ENCODE measurements around the gene MYCBP2.

The MYCBP2 gene

GRCh38 chr13:77312311-77312710, 14.6 kb downstream of the MYCBP2 start:
- peaks cover 99% of the 10 kb centered on the region for H3K79me2 ChIP-seq (ENCODE audit: insufficient read depth, low read length)
- H3K9me2 ChIP-seq (replicated peaks; ENCODE audit: insufficient read depth, low read length), result no peaks in the 10 kb centered on the region
- no peak overlapping the region for H3K4me3 ChIP-seq (ENCODE audit: insufficient read depth, low read length, poor library complexity, severe bottlenecking)
- no peak overlapping the region for H2AFZ ChIP-seq (ENCODE audit: low read depth, low read length, severe bottlenecking)
- TF ChIP-seq EZH2phosphoT487 (conservative IDR thresholded peaks at IDR 0.05; ENCODE audit: low read length), result no peak
- TF ChIP-seq, protein P1, sequence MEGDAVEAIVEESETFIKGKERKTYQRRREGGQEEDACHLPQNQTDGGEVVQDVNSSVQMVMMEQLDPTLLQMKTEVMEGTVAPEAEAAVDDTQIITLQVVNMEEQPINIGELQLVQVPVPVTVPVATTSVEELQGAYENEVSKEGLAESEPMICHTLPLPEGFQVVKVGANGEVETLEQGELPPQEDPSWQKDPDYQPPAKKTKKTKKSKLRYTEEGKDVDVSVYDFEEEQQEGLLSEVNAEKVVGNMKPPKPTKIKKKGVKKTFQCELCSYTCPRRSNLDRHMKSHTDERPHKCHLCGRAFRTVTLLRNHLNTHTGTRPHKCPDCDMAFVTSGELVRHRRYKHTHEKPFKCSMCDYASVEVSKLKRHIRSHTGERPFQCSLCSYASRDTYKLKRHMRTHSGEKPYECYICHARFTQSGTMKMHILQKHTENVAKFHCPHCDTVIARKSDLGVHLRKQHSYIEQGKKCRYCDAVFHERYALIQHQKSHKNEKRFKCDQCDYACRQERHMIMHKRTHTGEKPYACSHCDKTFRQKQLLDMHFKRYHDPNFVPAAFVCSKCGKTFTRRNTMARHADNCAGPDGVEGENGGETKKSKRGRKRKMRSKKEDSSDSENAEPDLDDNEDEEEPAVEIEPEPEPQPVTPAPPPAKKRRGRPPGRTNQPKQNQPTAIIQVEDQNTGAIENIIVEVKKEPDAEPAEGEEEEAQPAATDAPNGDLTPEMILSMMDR (IDR thresholded peaks at IDR 0.05; ENCODE audit: insufficient read depth, low read length, poor library complexity, severe bottlenecking), result no peak
- H3K4me2 ChIP-seq (ENCODE audit: low read depth, low read length, poor library complexity, severe bottlenecking), result peak overlapping the region; percentile 0
- H3K9me3 ChIP-seq (ENCODE audit: insufficient read depth, low read length), result no peaks in the 10 kb centered on the region
- H3K9ac ChIP-seq (ENCODE audit: low read length), result no peak overlapping the region
- H3K27ac ChIP-seq (ENCODE audit: low read depth, low read length), result no peak overlapping the region
- H3K36me3 ChIP-seq (ENCODE audit: low read length), result no peaks in the 10 kb centered on the region
- H3F3A ChIP-seq (ENCODE audit: insufficient read depth), result peaks cover 23% of the 10 kb centered on the region; the same call in 1 of the 2 replicates
- peaks cover 79% of the 10 kb centered on the region for H4K20me1 ChIP-seq (ENCODE audit: low read depth, low read length)
- no peaks in the 10 kb centered on the region for H3K27me3 ChIP-seq (ENCODE audit: low read length)

DNA sequence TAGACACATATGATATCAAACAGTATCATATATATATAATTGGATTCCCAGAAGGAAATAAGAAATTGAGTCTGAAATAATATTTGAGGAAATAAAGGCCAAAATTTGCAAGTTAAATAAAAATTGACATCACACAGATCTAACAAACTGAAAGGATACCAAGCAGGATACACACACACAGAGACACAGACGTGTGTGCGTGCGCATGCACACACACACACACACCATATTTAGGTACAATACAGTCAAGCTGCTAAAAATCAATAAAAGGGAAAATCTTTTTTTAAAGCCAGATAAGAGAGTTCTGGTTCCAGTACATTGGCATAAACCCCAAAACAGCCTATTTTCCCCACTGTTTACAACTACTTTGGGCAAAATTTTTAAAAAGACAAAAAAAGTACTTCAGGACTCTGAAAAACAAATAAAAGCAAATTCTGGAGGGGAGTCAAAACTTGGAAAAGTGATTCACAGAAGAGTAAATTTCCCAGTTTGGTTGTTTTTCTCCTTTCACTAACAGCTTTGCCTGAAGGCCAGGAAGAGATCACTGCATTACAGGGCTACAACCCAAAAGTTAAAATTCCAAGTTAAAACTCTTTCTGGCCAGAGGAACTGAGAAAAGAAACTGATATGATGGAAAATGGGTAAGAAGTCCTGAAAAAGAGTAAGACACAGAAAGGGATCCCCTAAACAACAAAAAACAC, 16.2 kb downstream of the MYCBP2 start:
- no peak overlapping the region for H2AFZ ChIP-seq (ENCODE audit: low read depth, low read length, severe bottlenecking)
- H3K4me3 ChIP-seq (ENCODE audit: insufficient read depth, low read length, poor library complexity, severe bottlenecking), result no peak overlapping the region
- no peak overlapping the region for H3K27ac ChIP-seq (ENCODE audit: low read depth, low read length)
- peaks cover 27% of the 10 kb centered on the region; the same call in 1 of the 2 replicates for H3F3A ChIP-seq (ENCODE audit: insufficient read depth)
- H3K79me2 ChIP-seq (ENCODE audit: insufficient read depth, low read length), result peaks cover 99% of the 10 kb centered on the region
- H3K9ac ChIP-seq (ENCODE audit: low read length), result no peak overlapping the region
- H4K20me1 ChIP-seq (ENCODE audit: low read depth, low read length), result peaks cover 82% of the 10 kb centered on the region
- no peaks in the 10 kb centered on the region for H3K9me2 ChIP-seq (replicated peaks; ENCODE audit: insufficient read depth, low read length)
- TF ChIP-seq EZH2phosphoT487 (conservative IDR thresholded peaks at IDR 0.05; ENCODE audit: low read length), result no peak
- TF ChIP-seq, protein P1 (IDR thresholded peaks at IDR 0.05; ENCODE audit: insufficient read depth, low read length, poor library complexity, severe bottlenecking), result no peak
- H3K9me3 ChIP-seq (ENCODE audit: insufficient read depth, low read length), result no peaks in the 10 kb centered on the region
- no peaks in the 10 kb centered on the region for H3K36me3 ChIP-seq (ENCODE audit: low read length)
- no peak overlapping the region for H3K4me2 ChIP-seq (ENCODE audit: low read depth, low read length, poor library complexity, severe bottlenecking)
- no peaks in the 10 kb centered on the region for H3K27me3 ChIP-seq (ENCODE audit: low read length)

- H3K27ac ChIP-seq (ENCODE audit: low read depth, low read length), result no peak overlapping the region
- H4K20me1 ChIP-seq (ENCODE audit: low read depth, low read length), result peaks cover 84% of the 10 kb centered on the region
Observed at GRCh38 chr13:77310161-77310560, 16.7 kb downstream of the MYCBP2 start.

More at GRCh38 chr13:77310161-77310560, 16.7 kb downstream of the MYCBP2 start:
- Histone ChIP-seq H3K36me3 (ENCODE audit: low read length) (no peaks in the 10 kb centered on the region), H3F3A (ENCODE audit: insufficient read depth) (peaks cover 25% of the 10 kb centered on the region; the same call in 1 of the 2 replicates), H3K9ac (ENCODE audit: low read length) (no peak overlapping the region), H3K4me3 (ENCODE audit: insufficient read depth, low read length, poor library complexity, severe bottlenecking) (no peak overlapping the region), H3K27me3 (ENCODE audit: low read length) (no peaks in the 10 kb centered on the region), H3K9me2 (replicated peaks; ENCODE audit: insufficient read depth, low read length) (no peaks in the 10 kb centered on the region), H2AFZ (ENCODE audit: low read depth, low read length, severe bottlenecking) (no peak overlapping the region), H3K79me2 (ENCODE audit: insufficient read depth, low read length) (peaks cover 100% of the 10 kb centered on the region), H3K4me2 (ENCODE audit: low read depth, low read length, poor library complexity, severe bottlenecking) (no peak overlapping the region), H3K9me3 (ENCODE audit: insufficient read depth, low read length) (no peaks in the 10 kb centered on the region)
- no peak for TF ChIP-seq EZH2phosphoT487 (conservative IDR thresholded peaks at IDR 0.05; ENCODE audit: low read length)
- TF ChIP-seq, protein P1 (IDR thresholded peaks at IDR 0.05; ENCODE audit: insufficient read depth, low read length, poor library complexity, severe bottlenecking), result no peak
